RWPE2 (cell line): ENCODE results near the gene CRKL.
"Not testable (repeated sequence)": the region's sequence is repeated elsewhere in the genome, so short reads cannot be mapped to it uniquely, and the experiment has no call there.

Experiments used
- ATAC-seq: fragments of 200-7000 bp; cut with Tn5 transposase; 3 replicates; pipeline ENCODE4 v1.9.1; 2021; ENCODE audit warnings: low read depth
- DNase-seq: peaks from one replicate; pipeline ENCODE4 v3.0.0-alpha.2; 2020; ENCODE audit warnings: low spot score
- H3K27ac ChIP-seq: fragments of 450-650 bp; 2 replicates; pipeline ENCODE4 v1.5.1; 2017; ENCODE audit warnings: mild to moderate bottlenecking; ENCODE audit not compliant: poor library complexity, severe bottlenecking
- H3K27me3 ChIP-seq: fragments of 250-450 bp; sonication (Bioruptor Pico); 2 replicates; pipeline ENCODE4 v1.5.1; 2021; ENCODE audit warnings: mild to moderate bottlenecking, moderate library complexity; ENCODE audit not compliant: insufficient read depth, poor library complexity, severe bottlenecking
- H3K36me3 ChIP-seq: fragments of 250-450 bp; sonication (Bioruptor Pico); 2 replicates; pipeline ENCODE4 v1.5.1; 2020; ENCODE audit warnings: low read depth, mild to moderate bottlenecking, moderate library complexity
- H3K4me1 ChIP-seq: fragments of 250-450 bp; sonication (Bioruptor Pico); 2 replicates; pipeline ENCODE4 v1.5.1; 2021; ENCODE audit warnings: mild to moderate bottlenecking, moderate library complexity; ENCODE audit not compliant: insufficient read depth, poor library complexity, severe bottlenecking
- H3K4me3 ChIP-seq: fragments of 250-450 bp; sonication (Bioruptor Pico); 2 replicates; pipeline ENCODE4 v1.5.1; 2021; ENCODE audit warnings: mild to moderate bottlenecking, moderate library complexity; ENCODE audit not compliant: severe bottlenecking
- H3K9me3 ChIP-seq: fragments of 250-450 bp; sonication (Bioruptor Pico); 2 replicates; pipeline ENCODE4 v1.5.1; 2021; ENCODE audit warnings: mild to moderate bottlenecking, moderate library complexity; ENCODE audit not compliant: severe bottlenecking
- TF ChIP-seq, protein P1 (sequence below): fragments of 450-650 bp; IDR thresholded peaks from one replicate; pipeline ENCODE4 v1.5.1; 2017; ENCODE audit warnings: mild to moderate bottlenecking, moderate library complexity; ENCODE audit not compliant: poor library complexity, severe bottlenecking

The CRKL gene

DNA sequence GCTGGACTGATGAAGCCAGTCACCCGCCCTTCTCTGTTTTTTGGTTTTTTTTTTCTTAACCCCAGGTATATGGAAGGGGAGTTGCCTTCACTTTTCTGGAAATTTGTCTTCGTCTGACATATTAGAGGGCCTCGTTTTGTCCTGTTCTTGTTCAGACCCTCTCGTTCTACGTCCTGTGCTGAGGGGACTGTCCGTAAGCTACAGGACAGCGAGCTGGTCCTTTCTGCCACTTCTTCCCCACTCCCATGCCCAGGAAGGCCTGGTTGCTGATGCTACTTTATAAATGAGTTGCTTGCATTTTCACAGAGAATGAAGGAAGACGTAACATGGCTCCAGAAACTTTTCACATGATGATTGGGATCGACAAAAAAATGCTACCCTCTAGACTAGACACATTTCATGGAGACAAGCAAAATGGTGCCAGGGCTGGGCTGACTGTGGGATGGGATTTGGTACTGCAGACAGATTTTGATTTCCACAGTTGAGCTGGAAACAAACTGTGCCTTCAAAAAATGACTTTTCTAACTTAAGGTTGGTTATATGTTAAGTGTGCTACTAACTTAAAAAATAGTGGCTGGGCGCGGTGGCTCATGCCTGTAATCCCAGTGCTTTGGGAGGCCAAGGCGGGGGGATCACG is 27.2 kb upstream of the CRKL start:
- Histone ChIP-seq H3K9me3 (no peaks in the 10 kb centered on the region), H3K4me1 (no peaks in the 10 kb centered on the region), H3K27ac (no peak overlapping the region), H3K4me3 (no peak overlapping the region), H3K27me3 (no peaks in the 10 kb centered on the region), H3K36me3 (peaks cover 28% of the 10 kb centered on the region)
- DNase-seq (no peak), ATAC-seq (no peak)
- TF ChIP-seq, protein P1, sequence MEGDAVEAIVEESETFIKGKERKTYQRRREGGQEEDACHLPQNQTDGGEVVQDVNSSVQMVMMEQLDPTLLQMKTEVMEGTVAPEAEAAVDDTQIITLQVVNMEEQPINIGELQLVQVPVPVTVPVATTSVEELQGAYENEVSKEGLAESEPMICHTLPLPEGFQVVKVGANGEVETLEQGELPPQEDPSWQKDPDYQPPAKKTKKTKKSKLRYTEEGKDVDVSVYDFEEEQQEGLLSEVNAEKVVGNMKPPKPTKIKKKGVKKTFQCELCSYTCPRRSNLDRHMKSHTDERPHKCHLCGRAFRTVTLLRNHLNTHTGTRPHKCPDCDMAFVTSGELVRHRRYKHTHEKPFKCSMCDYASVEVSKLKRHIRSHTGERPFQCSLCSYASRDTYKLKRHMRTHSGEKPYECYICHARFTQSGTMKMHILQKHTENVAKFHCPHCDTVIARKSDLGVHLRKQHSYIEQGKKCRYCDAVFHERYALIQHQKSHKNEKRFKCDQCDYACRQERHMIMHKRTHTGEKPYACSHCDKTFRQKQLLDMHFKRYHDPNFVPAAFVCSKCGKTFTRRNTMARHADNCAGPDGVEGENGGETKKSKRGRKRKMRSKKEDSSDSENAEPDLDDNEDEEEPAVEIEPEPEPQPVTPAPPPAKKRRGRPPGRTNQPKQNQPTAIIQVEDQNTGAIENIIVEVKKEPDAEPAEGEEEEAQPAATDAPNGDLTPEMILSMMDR: no peak

DNA sequence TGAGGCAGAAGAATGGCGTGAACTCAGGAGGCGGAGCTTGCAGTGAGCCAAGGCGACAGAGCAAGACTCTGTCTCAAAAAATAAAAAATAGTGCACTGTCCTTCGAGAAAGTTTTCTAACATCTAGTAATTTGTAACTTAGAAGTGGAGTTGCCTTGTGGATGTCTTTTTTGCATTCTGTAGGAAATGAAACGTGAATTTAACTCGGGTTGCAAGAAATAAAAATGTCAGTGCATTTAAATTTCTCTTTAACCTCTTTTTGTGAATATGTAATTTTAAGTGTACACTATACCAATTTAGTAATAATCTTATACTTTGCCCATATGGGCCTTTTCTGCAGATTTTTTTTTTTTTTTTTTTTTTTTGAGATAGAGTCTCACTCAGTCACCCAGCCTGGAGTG is 26.2 kb upstream of the CRKL start:
- Histone ChIP-seq H3K27me3 (no peaks in the 10 kb centered on the region), H3K36me3 (peaks cover 27% of the 10 kb centered on the region), H3K27ac (no peak overlapping the region), H3K4me1 (no peaks in the 10 kb centered on the region), H3K4me3 (no peak overlapping the region), H3K9me3 (no peaks in the 10 kb centered on the region)
- TF ChIP-seq, protein P1: no peak
- no peak for DNase-seq
- ATAC-seq: no peak

DNA sequence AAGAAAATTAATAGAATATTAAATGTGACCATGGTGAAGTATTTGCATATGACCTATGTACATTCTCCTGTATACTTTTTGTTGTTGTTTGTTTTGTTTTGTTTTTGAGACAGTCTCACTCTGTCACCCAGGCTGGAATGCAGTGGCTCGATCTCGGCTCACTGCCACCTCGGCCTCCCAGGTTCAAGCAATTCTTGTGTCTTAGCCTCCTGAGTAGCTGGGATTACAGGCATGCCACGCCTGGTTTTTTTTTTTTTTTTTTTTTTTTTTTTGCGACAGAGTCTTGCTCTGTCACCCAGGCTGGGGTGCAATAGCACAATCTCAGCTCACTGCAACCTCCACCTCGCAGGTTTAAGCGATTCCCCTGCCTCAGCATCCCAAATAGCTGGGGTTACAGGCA is 19.5 kb upstream of the CRKL start:
- H3K9me3 ChIP-seq, H3K4me3 ChIP-seq, ATAC-seq, H3K4me1 ChIP-seq, DNase-seq, H3K27me3 ChIP-seq, H3K27ac ChIP-seq, H3K36me3 ChIP-seq: not testable (repeated sequence)

DNA sequence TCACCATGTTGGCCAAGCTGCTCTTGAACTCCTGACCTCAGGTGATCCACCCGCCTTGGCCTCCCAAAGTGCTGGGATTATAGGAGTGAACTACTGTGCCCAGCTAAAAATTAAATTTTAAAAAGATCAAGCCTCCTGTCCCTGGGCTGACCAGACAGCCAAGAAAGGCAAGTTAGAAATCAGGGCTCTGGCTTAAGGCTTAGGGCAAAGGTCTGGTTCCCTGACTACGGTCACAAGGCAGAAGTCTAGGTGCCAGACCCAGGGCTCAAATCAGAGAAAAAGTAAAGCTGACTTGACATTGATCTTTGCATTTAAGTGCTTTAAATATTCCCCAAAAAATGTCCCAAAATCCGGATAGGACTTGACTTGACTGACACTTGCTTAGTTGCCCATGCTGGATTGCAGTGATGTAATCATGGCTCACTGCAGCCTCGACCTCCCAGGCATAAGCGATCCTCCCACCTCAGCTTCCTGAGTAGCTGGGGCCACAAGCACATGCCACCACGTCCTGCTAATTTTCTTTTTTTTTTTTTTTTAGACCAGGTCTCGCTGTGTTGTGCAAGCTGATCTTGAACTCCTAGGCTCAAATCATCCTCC is 17.3 kb upstream of the CRKL start:
- Histone ChIP-seq H3K27ac (no peak overlapping the region), H3K36me3 (no peaks in the 10 kb centered on the region), H3K4me3 (no peak overlapping the region), H3K27me3 (no peaks in the 10 kb centered on the region), H3K9me3 (no peaks in the 10 kb centered on the region), H3K4me1 (peaks cover 8% of the 10 kb centered on the region)
- ATAC-seq (no peak), DNase-seq (no peak)
- TF ChIP-seq, protein P1: no peak

DNA sequence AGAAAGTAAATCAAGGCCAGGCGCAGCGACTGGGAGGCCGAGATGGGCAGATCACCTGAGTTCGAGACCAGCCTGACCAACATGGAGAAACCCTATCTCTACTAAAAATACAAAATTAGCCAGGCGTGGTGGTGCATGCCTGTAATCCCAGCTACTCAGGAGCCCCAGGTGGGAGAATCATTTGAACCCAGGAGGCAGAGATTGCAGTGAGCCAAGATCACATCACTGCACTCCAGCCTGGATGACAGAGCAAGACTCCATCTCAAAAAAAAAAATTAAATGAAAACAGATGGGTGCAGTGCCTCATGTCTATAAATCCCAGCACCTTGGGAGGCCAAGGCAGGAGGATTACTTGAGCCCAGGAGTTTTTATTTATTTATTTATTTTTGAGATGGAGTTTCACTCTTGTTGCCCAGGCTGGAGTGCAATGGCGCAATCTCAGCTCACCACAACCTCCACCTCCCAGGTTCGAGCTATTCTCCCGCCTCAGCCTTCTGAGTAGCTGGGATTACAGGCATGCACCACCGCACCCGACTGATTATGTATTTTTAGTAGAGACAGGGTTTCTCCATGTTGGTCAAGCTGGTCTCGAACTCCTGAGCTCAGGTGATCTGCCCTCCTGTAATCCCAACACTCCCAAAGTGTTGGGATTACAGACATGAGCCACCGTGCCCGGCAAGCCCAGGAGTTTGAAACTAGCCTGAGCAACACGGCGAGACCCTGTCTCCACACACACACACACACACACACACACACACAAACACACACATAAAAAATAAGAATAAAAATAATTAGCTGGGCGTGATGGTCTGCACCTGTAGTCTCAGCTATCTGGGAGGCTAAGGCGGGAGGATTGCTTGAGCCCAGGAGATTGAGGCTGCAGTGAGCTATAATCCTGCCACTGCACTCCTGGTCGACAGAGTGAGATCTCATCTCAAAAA is 15.8 kb upstream of the CRKL start:
- not testable (repeated sequence) for H3K9me3 ChIP-seq, H3K4me3 ChIP-seq, H3K27ac ChIP-seq, H3K36me3 ChIP-seq, H3K27me3 ChIP-seq, DNase-seq, ATAC-seq
- H3K4me1 ChIP-seq: peaks cover 19% of the 10 kb centered on the region
